Measurements from ENCODE around the gene COG7. TPM values are rescaled to one million over a fixed set of nuclear protein-coding genes. Genes with fewer than 3 reads are reported as not detected.

COG7 gene
- polyA plus RNA-seq, 1 of the 3 experiments (the other 2 are of a cell fraction) = 33.0 TPM

DNA sequence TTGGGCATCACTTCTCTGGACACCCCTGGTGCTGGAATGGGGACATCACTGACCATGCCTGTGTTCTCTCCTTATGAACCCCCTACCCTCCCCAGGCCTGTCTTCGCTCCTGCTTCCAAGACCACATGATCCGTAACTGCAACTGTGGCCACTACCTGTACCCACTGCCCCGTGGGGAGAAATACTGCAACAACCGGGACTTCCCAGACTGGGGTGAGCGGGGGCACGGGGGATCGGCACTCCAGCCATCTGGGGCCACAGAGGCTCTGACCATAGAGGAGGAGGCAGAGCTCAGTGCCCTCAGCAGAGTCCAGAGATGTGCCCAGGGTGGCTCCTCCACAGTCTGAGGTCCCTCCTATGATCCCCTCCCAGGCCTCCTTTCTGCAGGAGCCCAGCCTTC is 77.3 kb downstream of the COG7 start:
- POLR2A ChIA-PET = no interaction called here

More for the DNA sequence above, 77.3 kb downstream of the COG7 start:
- TF ChIP-seq ELF1 (IDR thresholded peaks at IDR 0.05) (no peak), CHD2 (IDR thresholded peaks at IDR 0.05; ENCODE audit: low read length, partially characterized antibody) (no peak), MAX (IDR thresholded peaks at IDR 0.05; ENCODE audit: low read depth) (no peak), USF2 (IDR thresholded peaks at IDR 0.05; ENCODE audit: borderline replicate concordance, low read depth, low read length) (no peak), TCF12 (IDR thresholded peaks at IDR 0.05) (no peak), RAD21 (IDR thresholded peaks at IDR 0.05; ENCODE audit: low read length) (no peak), TAF1 (IDR thresholded peaks at IDR 0.05; ENCODE audit: borderline replicate concordance, low read depth, low read length) (no peak), CTCF (IDR thresholded peaks at IDR 0.05) (no peak), GATA2 (CRISPR knock-in tag; IDR thresholded peaks at IDR 0.05) (no peak), SIN3A (IDR thresholded peaks at IDR 0.05; ENCODE audit: borderline replicate concordance, low read depth, low read length) (no peak), SMC3 (IDR thresholded peaks at IDR 0.05; ENCODE audit: low read depth, low read length) (no peak), NFIC (IDR thresholded peaks at IDR 0.05; ENCODE audit: borderline replicate concordance) (no peak), RFX5 (IDR thresholded peaks at IDR 0.05; ENCODE audit: low read length) (no peak)
- TF ChIP-seq, protein P1, sequence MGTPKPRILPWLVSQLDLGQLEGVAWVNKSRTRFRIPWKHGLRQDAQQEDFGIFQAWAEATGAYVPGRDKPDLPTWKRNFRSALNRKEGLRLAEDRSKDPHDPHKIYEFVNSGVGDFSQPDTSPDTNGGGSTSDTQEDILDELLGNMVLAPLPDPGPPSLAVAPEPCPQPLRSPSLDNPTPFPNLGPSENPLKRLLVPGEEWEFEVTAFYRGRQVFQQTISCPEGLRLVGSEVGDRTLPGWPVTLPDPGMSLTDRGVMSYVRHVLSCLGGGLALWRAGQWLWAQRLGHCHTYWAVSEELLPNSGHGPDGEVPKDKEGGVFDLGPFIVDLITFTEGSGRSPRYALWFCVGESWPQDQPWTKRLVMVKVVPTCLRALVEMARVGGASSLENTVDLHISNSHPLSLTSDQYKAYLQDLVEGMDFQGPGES (IDR thresholded peaks at IDR 0.05; ENCODE audit: low read depth, low read length) = no peak
- Histone ChIP-seq H3K27ac (ENCODE audit: low read depth in 2 of 2, low read length in 1 of 2) (no peak overlapping the region), H3K9me2 (no peaks in the 10 kb centered on the region), H3K79me2 (ENCODE audit: insufficient read depth) (no peaks in the 10 kb centered on the region), H3K4me3 (ENCODE audit: low read depth in 2 of 2, low read length in 1 of 2) (no peak overlapping the region), H2AFZ (ENCODE audit: low read depth) (no peak overlapping the region), H3K4me1 (ENCODE audit: control insufficient read depth in 1 of 2, insufficient read depth in 2 of 2, low read depth in 1 of 2, low read length in 1 of 2) (no peaks in the 10 kb centered on the region), H3K27me3 (ENCODE audit: insufficient read depth) (no peaks in the 10 kb centered on the region), H3K9me3 (no peaks in the 10 kb centered on the region), H3K9ac (no peak overlapping the region), H3K4me2 (no peak overlapping the region), H3K36me3 (replicated peaks in 1 of 2; ENCODE audit: control insufficient read depth in 1 of 2, insufficient read depth in 2 of 2, low read length in 1 of 2) (no peaks in the 10 kb centered on the region), H3F3A (replicated peaks; ENCODE audit: insufficient read depth) (no peaks in the 10 kb centered on the region), H4K20me1 (ENCODE audit: insufficient read depth) (no peaks in the 10 kb centered on the region)
- no peak for DNase-seq
- CTCF ChIA-PET = no interaction called here
- WGBS (ENCODE audit: low lambda C conversion rate) = 62% methylated on average over 4 of the region's 7 CpGs
